GM19397 (cell line): ENCODE measurements around the gene RNLS.
"Not testable (repeated sequence)": the region's sequence is repeated elsewhere in the genome, so short reads cannot be mapped to it uniquely, and the experiment has no call there.

ENCODE experiments used
- ATAC-seq: cut with Tn5 transposase; IDR thresholded peaks from one replicate; pipeline ENCODE4 v1.9.1; 2021; ENCODE audit warnings: mild to moderate bottlenecking, moderate library complexity; ENCODE audit not compliant: unreplicated experiment

The RNLS gene

GRCh38 chr10:88311264-88311663 is 271.9 kb downstream of the RNLS start:
- no peak for ATAC-seq

- ATAC-seq: no peak
Measured at GRCh38 chr10:88309365-88309764, 273.8 kb downstream of the RNLS start.

GRCh38 chr10:88308361-88308760 is 274.8 kb downstream of the RNLS start:
- not testable (repeated sequence) for ATAC-seq

GRCh38 chr10:88299787-88300186 is 283.3 kb downstream of the RNLS start:
- no peak for ATAC-seq

- ATAC-seq: no peak
Measured at GRCh38 chr10:88297103-88297502, 286.0 kb downstream of the RNLS start.

GRCh38 chr10:88293651-88294230 is 289.4 kb downstream of the RNLS start:
- no peak for ATAC-seq

- ATAC-seq: no peak
Measured at GRCh38 chr10:88293073-88293472, 290.0 kb downstream of the RNLS start.

GRCh38 chr10:88292185-88292514 is 291.0 kb downstream of the RNLS start:
- no peak for ATAC-seq

- ATAC-seq: no peak
Measured at GRCh38 chr10:88291289-88292184, 291.6 kb downstream of the RNLS start.

- ATAC-seq: no peak
Measured at GRCh38 chr10:88289342-88289741, 293.8 kb downstream of the RNLS start.

- ATAC-seq: peak; percentile 53
Measured at GRCh38 chr10:88288320-88289059, 294.6 kb downstream of the RNLS start.

GRCh38 chr10:88286030-88286429 is 297.1 kb downstream of the RNLS start:
- ATAC-seq: no peak

GRCh38 chr10:88281592-88282347 is 301.3 kb downstream of the RNLS start:
- no peak for ATAC-seq

GRCh38 chr10:88280518-88280917 is 302.6 kb downstream of the RNLS start:
- no peak for ATAC-seq

- no peak for ATAC-seq
Measured at GRCh38 chr10:88278912-88279311, 304.2 kb downstream of the RNLS start.

GRCh38 chr10:88276945-88277344 is 306.2 kb downstream of the RNLS start:
- not testable (repeated sequence) for ATAC-seq

GRCh38 chr10:88274286-88274685 is 308.8 kb downstream of the RNLS start:
- no peak for ATAC-seq

- no peak for ATAC-seq
Measured at GRCh38 chr10:88273567-88273966, 309.6 kb downstream of the RNLS start.

GRCh38 chr10:88271761-88272543 is 311.2 kb downstream of the RNLS start:
- peak; percentile 27 for ATAC-seq
